ENCODE results near the gene CNPY4. TPM values are rescaled to one million over a fixed set of nuclear protein-coding genes. Genes with fewer than 3 reads are reported as not detected.

CNPY4 gene
- total RNA-seq, 1 donor from 2014 or later, result 10.1 TPM

GRCh38 chr7:100118388-100119071 is 904 bp upstream of the CNPY4 start:
- DNase-seq (ENCODE audit: low read depth), result no peak
- TF ChIP-seq CTCF (IDR thresholded peaks at IDR 0.05; ENCODE audit: insufficient read depth, low read length, poor library complexity, severe bottlenecking), result no peak

GRCh38 chr7:100119970-100120732 is 717 bp downstream of the CNPY4 start:
- DNase-seq (ENCODE audit: low read depth), result no peak
- TF ChIP-seq CTCF (IDR thresholded peaks at IDR 0.05; ENCODE audit: insufficient read depth, low read length, poor library complexity, severe bottlenecking), result no peak
- Histone ChIP-seq H3K36me3 (ENCODE audit: control insufficient read depth, insufficient read depth, low read length) (no peaks in the 10 kb centered on the region), H3K4me3 (ENCODE audit: low read depth, low read length) (peak overlapping the region; percentile 63), H3K27me3 (ENCODE audit: control insufficient read depth, insufficient read depth, low read length) (no peaks in the 10 kb centered on the region)

More at GRCh38 chr7:100118388-100119071, 904 bp upstream of the CNPY4 start:
- no peaks in the 10 kb centered on the region for H3K27me3 ChIP-seq (ENCODE audit: control insufficient read depth, insufficient read depth, low read length)
- no peaks in the 10 kb centered on the region for H3K36me3 ChIP-seq (ENCODE audit: control insufficient read depth, insufficient read depth, low read length)
- H3K4me3 ChIP-seq (ENCODE audit: low read depth, low read length), result peak overlapping the region; percentile 68

- no peak for DNase-seq (ENCODE audit: low read depth)
- TF ChIP-seq CTCF (IDR thresholded peaks at IDR 0.05; ENCODE audit: insufficient read depth, low read length, poor library complexity, severe bottlenecking), result no peak
- H3K4me3 ChIP-seq (ENCODE audit: low read depth, low read length), result no peak overlapping the region
- H3K27me3 ChIP-seq (ENCODE audit: control insufficient read depth, insufficient read depth, low read length), result no peaks in the 10 kb centered on the region
- no peaks in the 10 kb centered on the region for H3K36me3 ChIP-seq (ENCODE audit: control insufficient read depth, insufficient read depth, low read length)
Measured at GRCh38 chr7:100120733-100121036, 1.3 kb downstream of the CNPY4 start.

GRCh38 chr7:100122067-100122466 is 2.6 kb downstream of the CNPY4 start:
- DNase-seq (ENCODE audit: low read depth), result no peak
- no peaks in the 10 kb centered on the region for H3K27me3 ChIP-seq (ENCODE audit: control insufficient read depth, insufficient read depth, low read length)
- TF ChIP-seq CTCF (IDR thresholded peaks at IDR 0.05; ENCODE audit: insufficient read depth, low read length, poor library complexity, severe bottlenecking), result no peak
- no peak overlapping the region for H3K4me3 ChIP-seq (ENCODE audit: low read depth, low read length)
- no peaks in the 10 kb centered on the region for H3K36me3 ChIP-seq (ENCODE audit: control insufficient read depth, insufficient read depth, low read length)

- Histone ChIP-seq H3K4me3 (ENCODE audit: low read depth, low read length) (no peak overlapping the region), H3K36me3 (ENCODE audit: control insufficient read depth, insufficient read depth, low read length) (no peaks in the 10 kb centered on the region), H3K27me3 (ENCODE audit: control insufficient read depth, insufficient read depth, low read length) (no peaks in the 10 kb centered on the region)
- no peak for TF ChIP-seq CTCF (IDR thresholded peaks at IDR 0.05; ENCODE audit: insufficient read depth, low read length, poor library complexity, severe bottlenecking)
- no peak for DNase-seq (ENCODE audit: low read depth)
Measured at GRCh38 chr7:100122568-100122967, 3.1 kb downstream of the CNPY4 start.
